ENCODE data around the gene TRIO. TPM values are rescaled to one million over a fixed set of nuclear protein-coding genes. Genes with fewer than 3 reads are reported as not detected.

TRIO gene
- total and polyA plus RNA-seq, 11 donors = 35.2 to 99.1 (median 58.4) TPM

- H3K27me3 ChIP-seq = no peaks in the 10 kb centered on the region
- H3K36me3 ChIP-seq = no peaks in the 10 kb centered on the region
- H3K4me3 ChIP-seq = no peak overlapping the region
- intact Hi-C loops (cut with DNase I) = loop anchor here in 1 of 10 donors (5.0 kb wide), 1 partner anchor 51 kb away; the partner anchor contains the start of gene OTULINL
- no peak for TF ChIP-seq POLR2A (IDR thresholded peaks at IDR 0.05)
- DNase-seq (no peak), ATAC-seq (no peak)
- H3K9me3 ChIP-seq = no peaks in the 10 kb centered on the region
- peaks cover 0 to 8% (median 0%) of the 10 kb centered on the region in 12 donors for H3K4me1 ChIP-seq
- WGBS, 4 donors = 67 to 84% (median 69%) methylated on average over 7 of the region's 7 CpGs
- H3K27ac ChIP-seq = no peak overlapping the region
These were observed 388.5 kb downstream of the TRIO start for GRCh38 chr5:14531668-14532067.

DNA sequence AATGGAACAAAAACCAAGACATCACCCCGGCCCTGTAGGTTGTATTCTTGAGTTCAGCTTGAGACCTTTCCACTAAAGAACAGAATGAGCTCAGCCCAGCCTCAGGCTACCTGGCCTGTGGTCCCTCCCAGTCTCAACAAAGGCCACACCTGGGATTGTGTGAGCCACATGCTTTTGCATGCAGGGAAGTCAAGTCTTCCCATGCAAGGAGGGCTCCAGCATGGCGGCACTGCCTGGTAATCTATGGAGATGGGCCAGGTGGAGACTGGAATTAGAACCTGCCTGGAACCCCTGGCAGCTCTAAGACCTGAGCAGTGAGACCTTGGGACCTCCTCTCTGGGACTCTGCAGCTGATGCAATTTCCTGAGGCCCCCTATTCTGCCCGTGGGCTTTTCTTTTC lies 389.0 kb downstream of the TRIO start:
- intact Hi-C loops (cut with DNase I) = loop anchor here in 1 of 10 donors (5.0 kb wide), 1 partner anchor 50 kb away; the partner anchor contains the start of gene OTULINL
- Histone ChIP-seq H3K36me3 (no peaks in the 10 kb centered on the region), H3K27me3 (no peaks in the 10 kb centered on the region), H3K4me3 (no peak overlapping the region), H3K9me3 (peaks cover 0 to 1% (median 0%) of the 10 kb centered on the region in 12 donors), H3K4me1 (peaks cover 0 to 8% (median 0%) of the 10 kb centered on the region in 12 donors), H3K27ac (no peak overlapping the region)
- TF ChIP-seq POLR2A (IDR thresholded peaks at IDR 0.05) (no peak), CTCF (IDR thresholded peaks at IDR 0.05) (no peak)
- no peak for ATAC-seq
- no peak for DNase-seq
- 59 to 82% (median 67%) methylated on average over 2 to 3 of the region's 3 CpGs for WGBS, 4 donors

GRCh38 chr5:14534773-14535172 lies 391.6 kb downstream of the TRIO start:
- Histone ChIP-seq H3K27me3 (no peaks in the 10 kb centered on the region), H3K36me3 (no peaks in the 10 kb centered on the region), H3K27ac (peak overlapping the region in 1 of 12 donors; percentile 15), H3K4me1 (peaks cover 0 to 8% (median 0%) of the 10 kb centered on the region in 12 donors), H3K4me3 (no peak overlapping the region), H3K9me3 (peaks cover 0 to 11% (median 0%) of the 10 kb centered on the region in 12 donors)
- DNase-seq (peak in 1 of 5 donors; percentile 31), ATAC-seq (peak in 3 of 4 donors; percentile 47 to 63 (median 50))
- WGBS, 4 donors = 19 to 24% (median 23%) methylated on average over 7 of the region's 7 CpGs
- intact Hi-C loops (cut with DNase I) = loop anchor here in 1 of 10 donors (5.0 kb wide), 1 partner anchor 48 kb away; the partner anchor contains the start of gene OTULINL
- TF ChIP-seq CTCF (IDR thresholded peaks at IDR 0.05) = no peak
- no peak for TF ChIP-seq POLR2A (IDR thresholded peaks at IDR 0.05)

DNA sequence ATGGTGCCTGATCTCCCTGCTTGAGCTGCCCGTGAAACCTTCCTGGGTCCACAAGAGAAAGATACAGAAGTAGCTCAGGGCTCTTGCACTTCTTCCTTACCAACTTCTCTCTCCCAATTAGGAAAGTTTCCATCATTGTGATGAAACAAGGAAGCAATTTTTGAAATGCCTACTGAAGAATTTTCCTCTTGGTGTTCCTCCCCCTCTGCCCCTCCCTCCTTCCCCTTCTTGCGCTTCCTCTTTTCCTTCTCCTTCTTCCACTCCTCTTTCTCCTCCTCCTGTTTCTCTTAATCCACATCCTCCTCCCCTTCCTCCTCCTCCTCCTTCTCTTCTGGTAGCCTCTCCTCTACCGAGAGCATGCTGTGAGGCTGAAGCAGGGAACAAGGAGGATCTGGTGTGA lies 402.2 kb downstream of the TRIO start:
- Histone ChIP-seq H3K27me3 (peaks cover 0 to 11% (median 0%) of the 10 kb centered on the region in 9 donors), H3K27ac (peak overlapping the region in 2 of 12 donors; percentile 26 to 73), H3K4me3 (no peak overlapping the region), H3K36me3 (no peaks in the 10 kb centered on the region), H3K9me3 (peaks cover 0 to 23% (median 8%) of the 10 kb centered on the region in 12 donors), H3K4me1 (peaks cover 0 to 37% (median 0%) of the 10 kb centered on the region in 12 donors)
- peak in 3 of 4 donors; percentile 54 to 62 (median 59) for ATAC-seq
- TF ChIP-seq CTCF (IDR thresholded peaks at IDR 0.05) (no peak), POLR2A (IDR thresholded peaks at IDR 0.05) (no peak)
- intact Hi-C loops (cut with DNase I) = no loop called here
- peak in 3 of 5 donors; percentile 19 to 44 (median 32) for DNase-seq
- 57 to 64% (median 59%) methylated on average over 3 of the region's 3 CpGs for WGBS, 4 donors
